ENCODE measurements around the gene MAGEA10.
"Not testable (repeated sequence)": the region's sequence is repeated elsewhere in the genome, so short reads cannot be mapped to it uniquely, and the experiment has no call there.

MAGEA10 gene

DNA sequence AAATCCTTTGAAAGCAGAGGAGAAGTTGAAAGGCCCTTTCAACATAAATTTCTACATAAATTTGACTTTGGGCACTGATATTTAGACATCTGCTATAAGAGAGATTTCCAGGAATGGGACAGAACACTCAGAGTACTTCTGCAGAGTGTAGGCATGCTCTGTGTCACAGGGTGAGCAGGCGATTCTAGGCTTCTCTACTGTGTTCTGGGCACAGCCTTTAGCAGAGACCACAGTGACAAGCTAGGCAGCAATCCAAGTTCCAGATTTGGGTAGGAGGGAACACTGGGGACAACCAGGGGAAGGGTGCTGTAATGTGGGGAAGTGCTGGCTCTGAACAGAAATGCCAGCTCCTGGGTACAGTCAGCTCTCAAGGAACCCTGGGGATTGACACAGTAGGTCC lies 6.9 kb downstream of the MAGEA10 start:
- TF ChIP-seq CTCF (IDR thresholded peaks at IDR 0.05) (no peak), ZFX (IDR thresholded peaks at IDR 0.05; ENCODE audit: borderline replicate concordance) (no peak)
- no peak overlapping the region for H3K27ac ChIP-seq

DNA sequence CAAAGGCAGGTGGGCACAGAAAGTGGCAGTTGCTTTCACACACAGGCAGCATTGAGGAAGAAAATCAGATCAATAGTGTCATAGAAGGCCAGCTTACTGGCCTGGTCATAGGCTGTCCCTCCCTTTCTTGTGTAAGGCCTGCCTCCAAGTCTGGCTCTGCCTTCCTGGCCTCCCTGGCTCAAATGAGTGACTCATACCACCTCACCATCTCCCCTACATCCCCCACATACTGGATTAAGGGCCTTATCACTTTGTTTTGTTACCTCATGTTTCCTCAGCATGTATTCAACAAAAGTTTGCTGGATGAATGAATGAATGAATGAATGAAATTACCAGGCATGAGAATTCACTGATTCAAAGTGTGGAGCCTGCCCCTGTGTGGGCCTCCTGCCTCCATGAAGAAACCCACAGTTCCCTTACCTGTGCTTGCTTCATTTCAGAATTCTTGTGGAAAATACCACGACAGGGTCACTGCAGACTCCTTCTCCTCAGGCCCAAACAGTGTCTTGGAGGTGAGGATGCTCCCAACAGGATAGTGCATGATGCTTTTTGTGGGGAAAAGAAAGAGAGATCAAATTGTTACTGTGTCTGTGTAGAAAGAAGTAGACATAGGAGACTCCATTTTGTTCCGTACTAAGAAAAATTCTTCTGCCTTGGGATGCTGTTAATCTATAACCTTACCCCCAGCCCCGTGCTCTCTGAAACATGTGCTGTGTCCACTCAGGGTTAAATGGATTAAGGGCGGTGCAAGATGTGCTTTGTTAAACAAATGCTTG lies 9.1 kb downstream of the MAGEA10 start:
- not testable (repeated sequence) for H3K27ac ChIP-seq

- TF ChIP-seq ZFX (IDR thresholded peaks at IDR 0.05; ENCODE audit: borderline replicate concordance) (no peak), CTCF (IDR thresholded peaks at IDR 0.05) (no peak)
- no peak overlapping the region for H3K27ac ChIP-seq
Observed at GRCh38 chrX:152117305-152117704, 21.1 kb downstream of the MAGEA10 start.

DNA sequence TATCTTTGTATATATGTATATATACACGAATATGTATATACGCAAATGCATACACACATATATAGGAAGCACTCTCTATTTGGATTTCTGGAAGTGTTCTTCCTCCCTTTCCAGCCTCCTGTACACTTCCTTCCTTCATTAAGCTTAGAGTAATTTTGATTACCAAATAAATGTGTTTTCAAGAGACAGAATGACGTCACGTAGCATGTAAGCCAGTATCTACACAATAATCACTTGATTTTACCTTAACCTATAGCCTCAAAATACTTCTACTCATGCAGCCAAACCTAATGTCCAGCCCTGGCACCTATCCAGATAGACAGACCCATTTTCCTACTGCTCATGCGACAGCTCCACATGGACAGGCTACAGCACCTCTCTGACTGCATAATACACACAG lies 29.9 kb downstream of the MAGEA10 start:
- H3K27ac ChIP-seq = no peak overlapping the region
- TF ChIP-seq ZFX (IDR thresholded peaks at IDR 0.05; ENCODE audit: borderline replicate concordance) (no peak), CTCF (IDR thresholded peaks at IDR 0.05) (no peak)

DNA sequence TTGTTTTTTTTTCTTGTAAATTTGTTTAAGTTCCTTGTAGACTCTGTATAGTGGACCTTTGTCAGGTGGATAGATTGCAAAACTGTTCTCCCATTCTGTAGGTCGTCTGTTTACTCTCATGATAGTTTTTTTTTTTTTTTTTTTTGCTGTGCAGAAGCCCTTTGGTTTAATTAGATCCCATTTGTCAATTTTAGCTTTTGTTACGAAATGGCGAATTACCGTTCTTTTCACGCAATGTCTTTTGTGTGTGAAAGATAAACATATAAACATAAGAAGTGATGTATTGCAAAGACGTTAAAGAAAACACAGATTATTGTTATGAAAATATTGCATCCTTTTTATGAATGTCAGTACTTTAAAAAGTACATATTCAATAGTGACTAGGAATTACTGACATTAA lies 34.5 kb downstream of the MAGEA10 start:
- TF ChIP-seq CTCF (IDR thresholded peaks at IDR 0.05) (no peak), ZFX (IDR thresholded peaks at IDR 0.05; ENCODE audit: borderline replicate concordance) (no peak)
- H3K27ac ChIP-seq = no peak overlapping the region

GRCh38 chrX:152086141-152086540 lies 52.2 kb downstream of the MAGEA10 start:
- TF ChIP-seq CTCF (IDR thresholded peaks at IDR 0.05) (no peak), ZFX (IDR thresholded peaks at IDR 0.05; ENCODE audit: borderline replicate concordance) (no peak)
- H3K27ac ChIP-seq = no peak overlapping the region

All from 22Rv1 (cell line).